SK-N-SH treated with all-trans-retinoic acid at 6 μM for 48 hours (cell line): Measurements from ENCODE around the gene PSMB11.

Experiments used
- ARNTL ChIP-seq: fragments of 450-650 bp; formaldehyde crosslinking; IDR thresholded peaks from 2 replicates; pipeline ENCODE4 v1.5.0; 2020; ENCODE audit warnings: low read depth, mild to moderate bottlenecking, moderate library complexity, borderline replicate concordance
- CREB5 ChIP-seq: fragments of 250-450 bp; sonication (Bioruptor Pico); IDR thresholded peaks from 2 replicates; pipeline ENCODE4 v1.5.1; 2020; ENCODE audit warnings: low read depth, mild to moderate bottlenecking, moderate library complexity
- CSDC2 ChIP-seq: fragments of 250-450 bp; sonication (Bioruptor Pico); IDR thresholded peaks from 2 replicates; pipeline ENCODE4 v1.5.0; 2020; ENCODE audit warnings: mild to moderate bottlenecking, moderate library complexity
- ISL1 ChIP-seq: fragments of 250-450 bp; sonication (Bioruptor Pico); IDR thresholded peaks from 2 replicates; pipeline ENCODE4 v2.1.2; 2022; ENCODE audit warnings: mild to moderate bottlenecking, moderate library complexity
- PATZ1 ChIP-seq: fragments of 250-450 bp; sonication (Bioruptor Pico); IDR thresholded peaks from 2 replicates; pipeline ENCODE4 v1.8.0; 2020; ENCODE audit warnings: mild to moderate bottlenecking, moderate library complexity, borderline replicate concordance
- POU6F1 ChIP-seq: fragments of 250-450 bp; sonication (Bioruptor Pico); IDR thresholded peaks from 2 replicates; pipeline ENCODE4 v1.8.0; 2021; ENCODE audit warnings: low read depth, mild to moderate bottlenecking, moderate library complexity, borderline replicate concordance
- PPARA ChIP-seq: fragments of 250-450 bp; sonication (Bioruptor Pico); IDR thresholded peaks from 2 replicates; pipeline ENCODE4 v1.5.0; 2020; ENCODE audit warnings: mild to moderate bottlenecking, borderline replicate concordance
- TSHZ2 ChIP-seq: fragments of 250-450 bp; sonication (Bioruptor Pico); IDR thresholded peaks from 2 replicates; pipeline ENCODE4 v1.5.0; 2020; ENCODE audit warnings: mild to moderate bottlenecking, moderate library complexity
- ZFP3 ChIP-seq: fragments of 250-450 bp; sonication (Bioruptor Pico); IDR thresholded peaks from 2 replicates; pipeline ENCODE4 v1.5.0; 2020; ENCODE audit warnings: mild to moderate bottlenecking, moderate library complexity
- ZFP30 ChIP-seq: fragments of 450-650 bp; formaldehyde crosslinking; IDR thresholded peaks from 2 replicates; pipeline ENCODE4 v1.5.0; 2022; ENCODE audit warnings: mild to moderate bottlenecking, moderate library complexity
- ZNF8 ChIP-seq: fragments of 450-650 bp; formaldehyde crosslinking; IDR thresholded peaks from 2 replicates; pipeline ENCODE4 v1.5.0; 2020; ENCODE audit warnings: mild to moderate bottlenecking, moderate library complexity

GRCh38 chr14:23000860-23001259, 41.2 kb upstream of the PSMB11 start:
- TF ChIP-seq PPARA (CRISPR knock-in tag) (no peak), CREB5 (CRISPR knock-in tag) (no peak), ARNTL (CRISPR knock-in tag) (no peak), PATZ1 (CRISPR knock-in tag) (no peak), CSDC2 (CRISPR knock-in tag) (no peak), ZFP3 (CRISPR knock-in tag) (no peak), TSHZ2 (no peak), ZFP30 (CRISPR knock-in tag) (no peak), POU6F1 (CRISPR knock-in tag) (no peak), ISL1 (CRISPR knock-in tag) (no peak), ZNF8 (CRISPR knock-in tag) (no peak)
